ENCODE measurements around the gene PRR27. TPM values are rescaled to one million over a fixed set of nuclear protein-coding genes. Genes with fewer than 3 reads are reported as not detected.

The PRR27 gene
- total and polyA plus RNA-seq, 9 of the 15 experiments (the other 6 are each of a cell fraction or from before 2014, with no cell fraction given): not detected

GRCh38 chr4:70138751-70139150, 15.3 kb upstream of the PRR27 start:
- FAIRE-seq (no peak), ATAC-seq (no peak), DNase-seq (ENCODE audit: extremely low read depth in 1 of 4, low spot score in 3 of 4) (no peak)
- Histone ChIP-seq H3K27ac (ENCODE audit: extremely low read depth, low read depth, low read length) (no peak overlapping the region), H3K36me3 (ENCODE audit: control insufficient read depth, insufficient read depth, low read length) (no peaks in the 10 kb centered on the region), H3K9me3 (replicated peaks; ENCODE audit: control insufficient read depth, insufficient read depth, low read depth, low read length) (0 out of 2 replicates have a peak, but pooled peaks cover 4% of the 10 kb centered on the region), H3K4me3 (no peak overlapping the region), H4K20me1 (replicated peaks; ENCODE audit: control insufficient read depth, insufficient read depth, low read length) (no peaks in the 10 kb centered on the region), H2AFZ (ENCODE audit: low read depth, low read length) (no peak overlapping the region), H3K9ac (ENCODE audit: insufficient read depth in 1 of 2, low read depth in 2 of 2, low read length in 2 of 2) (no peak overlapping the region), H3K79me2 (ENCODE audit: control insufficient read depth, insufficient read depth, low read length) (no peaks in the 10 kb centered on the region), H3K27me3 (ENCODE audit: control insufficient read depth in 2 of 2, insufficient read depth in 2 of 2, low read length in 2 of 2) (no peaks in the 10 kb centered on the region), H3K4me1 (replicated peaks in 1 of 2; ENCODE audit: control insufficient read depth in 2 of 2, insufficient read depth in 2 of 2, low read length in 2 of 2) (no peaks in the 10 kb centered on the region), H3K4me2 (ENCODE audit: insufficient read depth, low read length) (no peak overlapping the region), H3K9me1 (ENCODE audit: control insufficient read depth, insufficient read depth, low read length) (no peaks in the 10 kb centered on the region)
- intact Hi-C loops (cut with micrococcal nuclease) (no loop called here), in situ Hi-C loops (cut with MboI) (no loop called here)
- CTCF ChIA-PET (ENCODE audit: low intra/inter-chr PET ratio): no interaction called here
- POLR2A ChIA-PET: no interaction called here
- no TSS peak for BruUV-seq (replicated peaks)
- WGBS (ENCODE audit: insufficient coverage, low coverage, missing lambda C conversion rate): 0% methylated on average over 3 of the region's 3 CpGs
- TF ChIP-seq SLC30A9 (CRISPR knock-in tag; IDR thresholded peaks at IDR 0.05) (no peak), ATF2 (CRISPR knock-in tag; IDR thresholded peaks at IDR 0.05) (no peak), CREB3 (tag; conservative IDR thresholded peaks at IDR 0.05; ENCODE audit: low read depth) (no peak), HNRNPL (IDR thresholded peaks at IDR 0.05; ENCODE audit: low read depth, low read length) (no peak), SAP30 (IDR thresholded peaks at IDR 0.05; ENCODE audit: borderline replicate concordance, insufficient read depth, low read depth, low read length, poor library complexity, severe bottlenecking) (no peak), EGR1 (conservative IDR thresholded peaks at IDR 0.05) (no peak), WHSC1 (IDR thresholded peaks at IDR 0.05; ENCODE audit: low read length) (no peak), PRMT5 (CRISPR knock-in tag; IDR thresholded peaks at IDR 0.05) (no peak), KAT8 (IDR thresholded peaks at IDR 0.05; ENCODE audit: low read depth) (no peak), TFAP4 (CRISPR knock-in tag; IDR thresholded peaks at IDR 0.05; ENCODE audit: borderline replicate concordance) (no peak), PCBP2 (IDR thresholded peaks at IDR 0.05; ENCODE audit: low read depth, low read length, poor library complexity, severe bottlenecking) (no peak), TCF7 (IDR thresholded peaks at IDR 0.05; ENCODE audit: borderline replicate concordance) (no peak), DLX4 (CRISPR knock-in tag; IDR thresholded peaks at IDR 0.05) (no peak), CREB5 (CRISPR knock-in tag; IDR thresholded peaks at IDR 0.05) (no peak), RBM22 (IDR thresholded peaks at IDR 0.05; ENCODE audit: low read depth, low read length, poor library complexity, severe bottlenecking) (no peak)
